Osteocyte (in vitro differentiated cells): ENCODE results near the gene ALDH16A1. TPM values are rescaled to one million over a fixed set of nuclear protein-coding genes. Genes with fewer than 3 reads are reported as not detected.
"Not testable (repeated sequence)": the region's sequence is repeated elsewhere in the genome, so short reads cannot be mapped to it uniquely, and the experiment has no call there.

Source experiments
- DNase-seq: peaks from one replicate; pipeline ENCODE4 v3.0.0; 2021; ENCODE audit warnings: mixed read lengths; ENCODE audit not compliant: unreplicated experiment; ENCODE audit errors: extremely low spot score
- H3K27ac Mint-ChIP-seq: one replicate; pipeline ENCODE4 v1.8.0; 2021; ENCODE audit warnings: mild to moderate bottlenecking, mixed read lengths; ENCODE audit not compliant: unreplicated experiment
- H3K27me3 Mint-ChIP-seq: one replicate; pipeline ENCODE4 v1.8.0; 2021; ENCODE audit warnings: mixed read lengths; ENCODE audit not compliant: unreplicated experiment
- H3K36me3 Mint-ChIP-seq: one replicate; pipeline ENCODE4 v1.8.0; 2021; ENCODE audit warnings: mixed read lengths; ENCODE audit not compliant: unreplicated experiment
- H3K4me1 Mint-ChIP-seq: one replicate; pipeline ENCODE4 v1.8.0; 2021; ENCODE audit warnings: mixed read lengths; ENCODE audit not compliant: unreplicated experiment
- H3K4me3 Mint-ChIP-seq: one replicate; pipeline ENCODE4 v1.8.0; 2021; ENCODE audit warnings: mild to moderate bottlenecking, moderate library complexity, mixed read lengths; ENCODE audit not compliant: unreplicated experiment
- H3K9me3 Mint-ChIP-seq: one replicate; pipeline ENCODE4 v1.8.0; 2021; ENCODE audit warnings: mixed read lengths; ENCODE audit not compliant: unreplicated experiment
- total RNA-seq: library from RNA; stranded (reverse); gene quantifications from 2 replicates; pipeline ENCODE4 v1.2.1, GENCODE V29; 2021
- TF ChIP-seq, protein P1 (sequence below): fragments of 200-600 bp; sonication (generic); IDR thresholded peaks from 2 replicates; pipeline ENCODE4 v1.5.0; 2021; ENCODE audit warnings: antibody characterized with exemption, mild to moderate bottlenecking, moderate library complexity

The ALDH16A1 gene
- total RNA-seq, 1 donor from 2014 or later: 31.8 TPM

- Mint-ChIP-seq H3K27me3 (no peaks in the 10 kb centered on the region), H3K4me3 (no peak overlapping the region), H3K36me3 (no peaks in the 10 kb centered on the region), H3K27ac (peak overlapping the region; percentile 24), H3K9me3 (no peaks in the 10 kb centered on the region), H3K4me1 (peaks cover 23% of the 10 kb centered on the region)
- TF ChIP-seq, protein P1, sequence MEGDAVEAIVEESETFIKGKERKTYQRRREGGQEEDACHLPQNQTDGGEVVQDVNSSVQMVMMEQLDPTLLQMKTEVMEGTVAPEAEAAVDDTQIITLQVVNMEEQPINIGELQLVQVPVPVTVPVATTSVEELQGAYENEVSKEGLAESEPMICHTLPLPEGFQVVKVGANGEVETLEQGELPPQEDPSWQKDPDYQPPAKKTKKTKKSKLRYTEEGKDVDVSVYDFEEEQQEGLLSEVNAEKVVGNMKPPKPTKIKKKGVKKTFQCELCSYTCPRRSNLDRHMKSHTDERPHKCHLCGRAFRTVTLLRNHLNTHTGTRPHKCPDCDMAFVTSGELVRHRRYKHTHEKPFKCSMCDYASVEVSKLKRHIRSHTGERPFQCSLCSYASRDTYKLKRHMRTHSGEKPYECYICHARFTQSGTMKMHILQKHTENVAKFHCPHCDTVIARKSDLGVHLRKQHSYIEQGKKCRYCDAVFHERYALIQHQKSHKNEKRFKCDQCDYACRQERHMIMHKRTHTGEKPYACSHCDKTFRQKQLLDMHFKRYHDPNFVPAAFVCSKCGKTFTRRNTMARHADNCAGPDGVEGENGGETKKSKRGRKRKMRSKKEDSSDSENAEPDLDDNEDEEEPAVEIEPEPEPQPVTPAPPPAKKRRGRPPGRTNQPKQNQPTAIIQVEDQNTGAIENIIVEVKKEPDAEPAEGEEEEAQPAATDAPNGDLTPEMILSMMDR: no peak
- DNase-seq: no peak
Measured at GRCh38 chr19:49455773-49456172, 2.7 kb downstream of the ALDH16A1 start.

DNA sequence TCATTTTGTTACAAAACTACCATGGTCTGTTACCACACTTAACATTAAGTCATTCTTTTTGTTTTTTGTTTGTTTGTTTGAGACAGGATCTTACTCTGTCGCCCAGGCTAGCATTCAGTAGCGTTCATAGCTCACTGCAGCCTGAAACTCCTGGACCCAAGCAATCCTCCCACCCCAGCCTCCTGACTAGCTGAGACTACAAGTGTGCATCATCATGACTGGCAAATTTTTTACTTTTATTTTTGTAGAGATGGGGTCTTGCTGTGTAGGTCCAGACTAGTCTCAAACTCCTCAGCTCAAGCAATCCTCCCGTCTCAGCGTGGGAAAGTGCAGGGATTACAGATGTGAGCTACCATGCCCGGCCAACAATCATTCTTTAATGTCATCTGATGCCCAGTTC is 3.3 kb downstream of the ALDH16A1 start:
- Mint-ChIP-seq H3K27ac (peak overlapping the region; percentile 24), H3K4me3 (no peak overlapping the region)
- no peak for DNase-seq

DNA sequence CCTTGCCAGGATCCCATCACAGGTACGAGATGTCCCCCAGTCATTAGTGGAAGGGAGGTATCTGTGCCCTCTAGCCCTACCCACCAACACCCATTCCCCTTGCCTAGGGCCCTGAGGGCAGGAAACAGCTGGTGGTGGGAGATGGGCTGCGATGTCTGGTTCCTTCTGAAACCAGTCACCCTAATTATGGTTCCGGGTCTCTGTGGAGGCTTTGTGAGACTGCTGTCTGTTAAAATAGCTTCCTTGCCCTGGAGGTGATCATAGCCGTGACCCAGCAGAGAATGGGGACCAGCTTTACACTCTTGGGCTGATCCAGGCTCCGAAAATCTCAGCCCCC is 5.5 kb downstream of the ALDH16A1 start:
- no peaks in the 10 kb centered on the region for H3K36me3 Mint-ChIP-seq
- no peak for DNase-seq
- TF ChIP-seq, protein P1: no peak
- no peaks in the 10 kb centered on the region for H3K9me3 Mint-ChIP-seq
- H3K4me1 Mint-ChIP-seq: peaks cover 6% of the 10 kb centered on the region
- no peaks in the 10 kb centered on the region for H3K27me3 Mint-ChIP-seq
- H3K27ac Mint-ChIP-seq: no peak overlapping the region
- no peak overlapping the region for H3K4me3 Mint-ChIP-seq

More for the DNA sequence above, 3.3 kb downstream of the ALDH16A1 start:
- H3K36me3 Mint-ChIP-seq: no peaks in the 10 kb centered on the region
- H3K4me1 Mint-ChIP-seq: peaks cover 20% of the 10 kb centered on the region
- no peaks in the 10 kb centered on the region for H3K27me3 Mint-ChIP-seq
- no peaks in the 10 kb centered on the region for H3K9me3 Mint-ChIP-seq
- TF ChIP-seq, protein P1: no peak

GRCh38 chr19:49459388-49459787 is 6.4 kb downstream of the ALDH16A1 start:
- no peaks in the 10 kb centered on the region for H3K27me3 Mint-ChIP-seq
- DNase-seq: no peak
- no peak overlapping the region for H3K27ac Mint-ChIP-seq
- TF ChIP-seq, protein P1: no peak
- H3K4me3 Mint-ChIP-seq: no peak overlapping the region
- H3K4me1 Mint-ChIP-seq: no peaks in the 10 kb centered on the region
- no peaks in the 10 kb centered on the region for H3K9me3 Mint-ChIP-seq
- no peaks in the 10 kb centered on the region for H3K36me3 Mint-ChIP-seq

GRCh38 chr19:49461130-49461529 is 8.1 kb downstream of the ALDH16A1 start:
- H3K27ac Mint-ChIP-seq, H3K27me3 Mint-ChIP-seq, H3K4me3 Mint-ChIP-seq, DNase-seq, H3K4me1 Mint-ChIP-seq, H3K9me3 Mint-ChIP-seq, H3K36me3 Mint-ChIP-seq: not testable (repeated sequence)

GRCh38 chr19:49461656-49462055 is 8.6 kb downstream of the ALDH16A1 start:
- no peak for DNase-seq
- Mint-ChIP-seq H3K4me3 (no peak overlapping the region), H3K27me3 (no peaks in the 10 kb centered on the region), H3K9me3 (no peaks in the 10 kb centered on the region), H3K36me3 (no peaks in the 10 kb centered on the region), H3K27ac (no peak overlapping the region), H3K4me1 (no peaks in the 10 kb centered on the region)
- TF ChIP-seq, protein P1: no peak
